SK-N-SH treated with all-trans-retinoic acid at 6 μM for 48 hours (cell line): ENCODE data around the gene TMPRSS12.
"Not testable (repeated sequence)": the region's sequence is repeated elsewhere in the genome, so short reads cannot be mapped to it uniquely, and the experiment has no call there.

ENCODE experiments used
- ATAC-seq: fragments of 200-7000 bp; cut with Tn5 transposase; 3 replicates; pipeline ENCODE4 v1.9.1; 2020; ENCODE audit warnings: mild to moderate bottlenecking, moderate library complexity
- ARNTL ChIP-seq: fragments of 450-650 bp; formaldehyde crosslinking; IDR thresholded peaks from 2 replicates; pipeline ENCODE4 v1.5.0; 2020; ENCODE audit warnings: low read depth, mild to moderate bottlenecking, moderate library complexity, borderline replicate concordance
- BACH2 ChIP-seq: fragments of 250-450 bp; sonication (Bioruptor Pico); IDR thresholded peaks from 2 replicates; pipeline ENCODE4 v1.9.0; 2021; ENCODE audit warnings: mild to moderate bottlenecking, borderline replicate concordance
- CREB5 ChIP-seq: fragments of 250-450 bp; sonication (Bioruptor Pico); IDR thresholded peaks from 2 replicates; pipeline ENCODE4 v1.5.1; 2020; ENCODE audit warnings: low read depth, mild to moderate bottlenecking, moderate library complexity
- CSDC2 ChIP-seq: fragments of 250-450 bp; sonication (Bioruptor Pico); IDR thresholded peaks from 2 replicates; pipeline ENCODE4 v1.5.0; 2020; ENCODE audit warnings: mild to moderate bottlenecking, moderate library complexity
- CSRNP3 ChIP-seq: fragments of 250-450 bp; sonication (Bioruptor Pico); IDR thresholded peaks from 2 replicates; pipeline ENCODE4 v1.5.1; 2021; ENCODE audit warnings: mild to moderate bottlenecking, moderate library complexity
- ESRRG ChIP-seq: fragments of 250-450 bp; sonication (Bioruptor Pico); IDR thresholded peaks from 2 replicates; pipeline ENCODE4 v1.6.1; 2021; ENCODE audit warnings: mild to moderate bottlenecking
- OSR1 ChIP-seq: fragments of 250-450 bp; sonication (Bioruptor Pico); IDR thresholded peaks from 2 replicates; pipeline ENCODE4 v1.8.0; 2022; ENCODE audit warnings: moderate library complexity, mild to moderate bottlenecking, inconsistent platforms
- PATZ1 ChIP-seq: fragments of 250-450 bp; sonication (Bioruptor Pico); IDR thresholded peaks from 2 replicates; pipeline ENCODE4 v1.8.0; 2020; ENCODE audit warnings: mild to moderate bottlenecking, moderate library complexity, borderline replicate concordance
- POU6F1 ChIP-seq: fragments of 250-450 bp; sonication (Bioruptor Pico); IDR thresholded peaks from 2 replicates; pipeline ENCODE4 v1.8.0; 2021; ENCODE audit warnings: low read depth, mild to moderate bottlenecking, moderate library complexity, borderline replicate concordance
- PPARA ChIP-seq: fragments of 250-450 bp; sonication (Bioruptor Pico); IDR thresholded peaks from 2 replicates; pipeline ENCODE4 v1.5.0; 2020; ENCODE audit warnings: mild to moderate bottlenecking, borderline replicate concordance
- RARB ChIP-seq: fragments of 250-450 bp; sonication (Bioruptor Pico); IDR thresholded peaks from 2 replicates; pipeline ENCODE4 v1.8.0; 2021; ENCODE audit warnings: mild to moderate bottlenecking, moderate library complexity
- SNAI2 ChIP-seq: fragments of 250-450 bp; sonication (Bioruptor Pico); IDR thresholded peaks from 2 replicates; pipeline ENCODE4 v1.5.0; 2020; ENCODE audit warnings: mild to moderate bottlenecking, moderate library complexity
- TCF4 ChIP-seq: fragments of 250-450 bp; sonication (Bioruptor Pico); IDR thresholded peaks from 2 replicates; pipeline ENCODE4 v1.8.0; 2021; ENCODE audit warnings: mild to moderate bottlenecking, moderate library complexity, borderline replicate concordance
- TOX ChIP-seq: fragments of 250-450 bp; sonication (Bioruptor Pico); IDR thresholded peaks from 2 replicates; pipeline ENCODE4 v1.8.0; 2021; ENCODE audit warnings: mild to moderate bottlenecking, moderate library complexity, borderline replicate concordance
- ZC3H10 ChIP-seq: fragments of 250-450 bp; sonication (Bioruptor Pico); IDR thresholded peaks from 2 replicates; pipeline ENCODE4 v1.5.1; 2021; ENCODE audit warnings: mild to moderate bottlenecking, moderate library complexity
- ZFP3 ChIP-seq: fragments of 250-450 bp; sonication (Bioruptor Pico); IDR thresholded peaks from 2 replicates; pipeline ENCODE4 v1.5.0; 2020; ENCODE audit warnings: mild to moderate bottlenecking, moderate library complexity
- ZFP30 ChIP-seq: fragments of 450-650 bp; formaldehyde crosslinking; IDR thresholded peaks from 2 replicates; pipeline ENCODE4 v1.5.0; 2022; ENCODE audit warnings: mild to moderate bottlenecking, moderate library complexity
- ZNF565 ChIP-seq: fragments of 450-650 bp; formaldehyde crosslinking; conservative IDR thresholded peaks from 2 replicates; pipeline ENCODE4 v1.5.0; 2020; ENCODE audit warnings: low read depth, mild to moderate bottlenecking, moderate library complexity
- ZNF70 ChIP-seq: fragments of 450-650 bp; formaldehyde crosslinking; IDR thresholded peaks from 2 replicates; pipeline ENCODE4 v1.5.0; 2020; ENCODE audit warnings: mild to moderate bottlenecking, moderate library complexity
- ZNF8 ChIP-seq: fragments of 450-650 bp; formaldehyde crosslinking; IDR thresholded peaks from 2 replicates; pipeline ENCODE4 v1.5.0; 2020; ENCODE audit warnings: mild to moderate bottlenecking, moderate library complexity

Gene TMPRSS12

GRCh38 chr12:50806176-50806575 lies 36.5 kb upstream of the TMPRSS12 start (continued):
- TF ChIP-seq PATZ1 (CRISPR knock-in tag) (no peak), OSR1 (CRISPR knock-in tag) (no peak), ZC3H10 (CRISPR knock-in tag) (no peak)
- TF ChIP-seq, all 23 proteins: peak for 0

GRCh38 chr12:50809131-50809530 lies 33.6 kb upstream of the TMPRSS12 start:
- not testable (repeated sequence) for ATAC-seq

GRCh38 chr12:50814921-50815320 lies 27.8 kb upstream of the TMPRSS12 start:
- not testable (repeated sequence) for ATAC-seq

- TF ChIP-seq CSDC2 (CRISPR knock-in tag) (no peak), ZC3H10 (CRISPR knock-in tag) (no peak), ZNF70 (CRISPR knock-in tag) (peak; percentile 94)
- no peak for ATAC-seq
Observed at GRCh38 chr12:50820177-50820576, 22.5 kb upstream of the TMPRSS12 start.

- TF ChIP-seq RARB (CRISPR knock-in tag) (no peak), PPARA (no peak), CSRNP3 (CRISPR knock-in tag) (no peak), BACH2 (no peak), ZFP30 (CRISPR knock-in tag) (no peak), ZC3H10 (CRISPR knock-in tag) (no peak), ARNTL (CRISPR knock-in tag) (no peak), CREB5 (CRISPR knock-in tag) (no peak), TOX (CRISPR knock-in tag) (no peak), ZNF565 (CRISPR knock-in tag) (no peak), CSDC2 (CRISPR knock-in tag) (no peak), POU6F1 (CRISPR knock-in tag) (no peak), SNAI2 (CRISPR knock-in tag) (no peak), TCF4 (no peak), ZNF70 (CRISPR knock-in tag) (no peak), OSR1 (CRISPR knock-in tag) (no peak)
- TF ChIP-seq, all 23 proteins: peak for 0
- no peak for ATAC-seq
Observed at GRCh38 chr12:50822082-50822481, 20.6 kb upstream of the TMPRSS12 start.

- not testable (repeated sequence) for ATAC-seq
Observed at GRCh38 chr12:50823724-50824123, 19.0 kb upstream of the TMPRSS12 start.

GRCh38 chr12:50824914-50825313 lies 17.8 kb upstream of the TMPRSS12 start:
- peak; percentile 48 for ATAC-seq
- no peak for TF ChIP-seq PPARA
- no peak for TF ChIP-seq ZNF8 (CRISPR knock-in tag)
- TF ChIP-seq ESRRG (CRISPR knock-in tag): no peak
- no peak for TF ChIP-seq ZC3H10 (CRISPR knock-in tag)
- no peak for TF ChIP-seq RARB (CRISPR knock-in tag)
- TF ChIP-seq CREB5 (CRISPR knock-in tag): no peak
- no peak for TF ChIP-seq TOX (CRISPR knock-in tag)
- no peak for TF ChIP-seq POU6F1 (CRISPR knock-in tag)
- TF ChIP-seq ZFP3: no peak
- TF ChIP-seq SNAI2 (CRISPR knock-in tag): no peak
